ENCODE results near the gene ARID1A.
A peak's percentile ranks its signal among the peaks of the same experiment; 100 is the strongest.
"Not testable (repeated sequence)": the region's sequence is repeated elsewhere in the genome, so short reads cannot be mapped to it uniquely, and the experiment has no call there.

The ARID1A gene

GRCh38 chr1:26695356-26696118 is at the start of gene ARID1A:
Gene ARID1A, plus strand, starts transcription at chr1:26696015. Its CDS starts 389 bp downstream, at chr1:26696404.
- in situ Hi-C loops (cut with HindIII; ENCODE audit: low sequenced_read_pairs), result no loop called here
- DNase-seq (ENCODE audit: low read depth), result peak; percentile 96
- TF ChIP-seq CTCF (IDR thresholded peaks at IDR 0.05; ENCODE audit: low read depth, low read length, missing control alignments), result peak; percentile 10
- peak within 1 kb of the TSS; percentile 72 for H3K4me3 ChIP-seq (ENCODE audit: low read depth, low read length)

GRCh38 chr1:26664802-26665201 is 31.0 kb upstream of the ARID1A start:
- DNase-seq (ENCODE audit: low read depth), result no peak
- no peak for TF ChIP-seq CTCF (IDR thresholded peaks at IDR 0.05; ENCODE audit: low read depth, low read length, missing control alignments)
- no peak overlapping the region for H3K4me3 ChIP-seq (ENCODE audit: low read depth, low read length)
- in situ Hi-C loops (cut with HindIII; ENCODE audit: low sequenced_read_pairs), result no loop called here

GRCh38 chr1:26666855-26667254 is 29.0 kb upstream of the ARID1A start:
- no peak for DNase-seq (ENCODE audit: low read depth)
- H3K4me3 ChIP-seq (ENCODE audit: low read depth, low read length), result no peak overlapping the region
- no peak for TF ChIP-seq CTCF (IDR thresholded peaks at IDR 0.05; ENCODE audit: low read depth, low read length, missing control alignments)
- in situ Hi-C loops (cut with HindIII; ENCODE audit: low sequenced_read_pairs), result no loop called here

- DNase-seq (ENCODE audit: low read depth); H3K4me3 ChIP-seq (ENCODE audit: low read depth, low read length); in situ Hi-C loops (cut with HindIII; ENCODE audit: low sequenced_read_pairs): not testable (repeated sequence)
These were observed 27.6 kb upstream of the ARID1A start for GRCh38 chr1:26668106-26668786.

- in situ Hi-C loops (cut with HindIII; ENCODE audit: low sequenced_read_pairs), result no loop called here
These were observed 18.3 kb upstream of the ARID1A start for GRCh38 chr1:26677306-26678115.

GRCh38 chr1:26684763-26685508 is 10.9 kb upstream of the ARID1A start:
- in situ Hi-C loops (cut with HindIII; ENCODE audit: low sequenced_read_pairs), result no loop called here
- H3K4me3 ChIP-seq (ENCODE audit: low read depth, low read length), result no peak overlapping the region
- no peak for TF ChIP-seq CTCF (IDR thresholded peaks at IDR 0.05; ENCODE audit: low read depth, low read length, missing control alignments)
- DNase-seq (ENCODE audit: low read depth), result no peak

More at GRCh38 chr1:26677306-26678115, 18.3 kb upstream of the ARID1A start:
- peak; percentile 58 for TF ChIP-seq CTCF (IDR thresholded peaks at IDR 0.05; ENCODE audit: low read depth, low read length, missing control alignments)
- H3K4me3 ChIP-seq (ENCODE audit: low read depth, low read length), result no peak overlapping the region
- no peak for DNase-seq (ENCODE audit: low read depth)
